WI38 (cell line): ENCODE measurements around the gene DIAPH3.

Experiments
- H3K4me3 ChIP-seq: 2 replicates; pipeline ENCODE4 v1.5.1; 2011; ENCODE audit warnings: low read depth, mild to moderate bottlenecking, control low read depth, low read length
- CTCF ChIP-seq: IDR thresholded peaks from 2 replicates; pipeline ENCODE4 v1.5.1; 2012; ENCODE audit warnings: low read depth, mild to moderate bottlenecking, control low read depth, low read length

Gene DIAPH3

GRCh38 chr13:60016229-60016628 lies 147.5 kb downstream of the DIAPH3 start:
- no peak for TF ChIP-seq CTCF
- no peak overlapping the region for H3K4me3 ChIP-seq

GRCh38 chr13:60013166-60013565 lies 150.6 kb downstream of the DIAPH3 start:
- TF ChIP-seq CTCF, result no peak
- H3K4me3 ChIP-seq, result no peak overlapping the region

GRCh38 chr13:60012488-60012887 lies 151.2 kb downstream of the DIAPH3 start:
- TF ChIP-seq CTCF, result no peak
- H3K4me3 ChIP-seq, result no peak overlapping the region

GRCh38 chr13:60009300-60010253 lies 154.2 kb downstream of the DIAPH3 start:
- TF ChIP-seq CTCF, result no peak
- H3K4me3 ChIP-seq, result no peak overlapping the region

- no peak overlapping the region for H3K4me3 ChIP-seq
- TF ChIP-seq CTCF, result no peak
These were observed 161.8 kb downstream of the DIAPH3 start for GRCh38 chr13:60001889-60002288.

GRCh38 chr13:60000976-60001375 lies 162.8 kb downstream of the DIAPH3 start:
- no peak overlapping the region for H3K4me3 ChIP-seq
- no peak for TF ChIP-seq CTCF

GRCh38 chr13:60000081-60000480 lies 163.6 kb downstream of the DIAPH3 start:
- no peak for TF ChIP-seq CTCF
- no peak overlapping the region for H3K4me3 ChIP-seq
